ENCODE results near the gene TBC1D5. TPM values are rescaled to one million over a fixed set of nuclear protein-coding genes. Genes with fewer than 3 reads are reported as not detected.

The TBC1D5 gene
- total and polyA plus RNA-seq, 2 donors (not counting 1 experiment from before 2014, with no cell fraction given), result 22.6 to 111 TPM

- H3K4me3 Mint-ChIP-seq, result no peak overlapping the region
- Histone ChIP-seq H3K9me3 (ENCODE audit: control extremely low read depth in 1 of 3, control insufficient read depth in 2 of 3, insufficient read depth in 1 of 3, low read length in 2 of 3) (peaks cover 0 to 16% (median under 1%) of the 10 kb centered on the region in 3 donors), H3K36me3 (replicated peaks in 1 of 2; ENCODE audit: control extremely low read depth in 1 of 2, control insufficient read depth in 1 of 2, extremely low read depth in 1 of 2, insufficient read depth in 2 of 2, low read length in 1 of 2) (peaks cover 3 to 92% of the 10 kb centered on the region in 2 experiments), H3K79me2 (ENCODE audit: control insufficient read depth, insufficient read depth, low read length) (no peaks in the 10 kb centered on the region), H3K9ac (ENCODE audit: low read length) (no peak overlapping the region), H2AFZ (ENCODE audit: insufficient read depth, low read depth, low read length, poor library complexity, severe bottlenecking) (no peak overlapping the region), H3K27me3 (replicated peaks in 1 of 4; ENCODE audit: control extremely low read depth in 1 of 4, control insufficient read depth in 3 of 4, insufficient read depth in 4 of 4, low read length in 3 of 4) (no peaks in the 10 kb centered on the region), H3K4me3 (ENCODE audit: control extremely low read depth in 1 of 5, extremely low read depth in 1 of 5, insufficient read depth in 1 of 5, low read depth in 2 of 5, low read length in 4 of 5) (no peak overlapping the region), H3K4me2 (replicated peaks; ENCODE audit: low read depth, low read length, poor library complexity, severe bottlenecking) (no peak overlapping the region), H3K27ac (ENCODE audit: low read length in 2 of 2) (no peak overlapping the region), H3K4me1 (ENCODE audit: control insufficient read depth in 2 of 2, insufficient read depth in 2 of 2, low read length in 2 of 2) (no peaks in the 10 kb centered on the region), H4K20me1 (ENCODE audit: control insufficient read depth, insufficient read depth, low read length, poor library complexity, severe bottlenecking) (no peaks in the 10 kb centered on the region)
- no peak overlapping the region for H3K27ac Mint-ChIP-seq
- ATAC-seq (ENCODE audit: low read depth) (no peak), DNase-seq (no peak)
- intact Hi-C loops (cut with micrococcal nuclease), result no loop called here
- H3K9me3 Mint-ChIP-seq (ENCODE audit: insufficient read depth), result no peaks in the 10 kb centered on the region
- CTCF ChIA-PET, result interaction anchor here (1.0 kb wide), 1 partner anchor 54 kb away, joined by 3 read pairs; no protein-coding TSS in a partner anchor
- WGBS (ENCODE audit: insufficient coverage), result 98% methylated on average over 8 of the region's 8 CpGs
- H3K27me3 Mint-ChIP-seq, result no peaks in the 10 kb centered on the region
- H3K4me1 Mint-ChIP-seq, result no peaks in the 10 kb centered on the region
- POLR2A ChIA-PET, result no interaction called here
- TF ChIP-seq EZH2 (IDR thresholded peaks at IDR 0.05; ENCODE audit: borderline replicate concordance, insufficient read depth, low read depth, low read length, poor library complexity, severe bottlenecking) (no peak), CTCF (IDR thresholded peaks at IDR 0.05) (no peak)
Observed at GRCh38 chr3:17158941-17159682, 583.3 kb downstream of the TBC1D5 start.

- ATAC-seq (ENCODE audit: low read depth), result no peak
- Histone ChIP-seq H3K4me2 (replicated peaks; ENCODE audit: low read depth, low read length, poor library complexity, severe bottlenecking) (no peak overlapping the region), H4K20me1 (ENCODE audit: control insufficient read depth, insufficient read depth, low read length, poor library complexity, severe bottlenecking) (no peaks in the 10 kb centered on the region), H3K9ac (ENCODE audit: low read length) (no peak overlapping the region), H3K9me3 (ENCODE audit: control extremely low read depth in 1 of 3, control insufficient read depth in 2 of 3, insufficient read depth in 1 of 3, low read length in 2 of 3) (peaks cover 0 to 27% (median 6%) of the 10 kb centered on the region in 3 donors), H3K4me1 (ENCODE audit: control insufficient read depth in 2 of 2, insufficient read depth in 2 of 2, low read length in 2 of 2) (no peaks in the 10 kb centered on the region), H2AFZ (ENCODE audit: insufficient read depth, low read depth, low read length, poor library complexity, severe bottlenecking) (no peak overlapping the region), H3K79me2 (ENCODE audit: control insufficient read depth, insufficient read depth, low read length) (no peaks in the 10 kb centered on the region), H3K4me3 (ENCODE audit: control extremely low read depth in 1 of 5, extremely low read depth in 1 of 5, insufficient read depth in 1 of 5, low read depth in 2 of 5, low read length in 4 of 5) (no peak overlapping the region), H3K27me3 (replicated peaks in 1 of 4; ENCODE audit: control extremely low read depth in 1 of 4, control insufficient read depth in 3 of 4, insufficient read depth in 4 of 4, low read length in 3 of 4) (no peaks in the 10 kb centered on the region), H3K27ac (ENCODE audit: low read length in 2 of 2) (no peak overlapping the region), H3K36me3 (replicated peaks in 1 of 2; ENCODE audit: control extremely low read depth in 1 of 2, control insufficient read depth in 1 of 2, extremely low read depth in 1 of 2, insufficient read depth in 2 of 2, low read length in 1 of 2) (peaks cover 3 to 87% of the 10 kb centered on the region in 2 experiments)
- no peaks in the 10 kb centered on the region for H3K27me3 Mint-ChIP-seq
- POLR2A ChIA-PET, result no interaction called here
- no peak for TF ChIP-seq EZH2 (IDR thresholded peaks at IDR 0.05; ENCODE audit: borderline replicate concordance, insufficient read depth, low read depth, low read length, poor library complexity, severe bottlenecking)
- TF ChIP-seq CTCF (IDR thresholded peaks at IDR 0.05), result no peak
- H3K4me3 Mint-ChIP-seq, result no peak overlapping the region
- H3K4me1 Mint-ChIP-seq, result no peaks in the 10 kb centered on the region
- no peak overlapping the region for H3K27ac Mint-ChIP-seq
- WGBS (ENCODE audit: insufficient coverage), result 100% methylated on average over 1 of the region's 2 CpGs
- CTCF ChIA-PET, result no interaction called here
- no peak for DNase-seq
- H3K9me3 Mint-ChIP-seq (ENCODE audit: insufficient read depth), result peaks cover 3% of the 10 kb centered on the region
- intact Hi-C loops (cut with micrococcal nuclease), result no loop called here
Observed at GRCh38 chr3:17157713-17158112, 584.7 kb downstream of the TBC1D5 start.

All from B cell (primary cell).